HepG2 (cell line): ENCODE results near the gene POMT2. TPM values are rescaled to one million over a fixed set of nuclear protein-coding genes. Genes with fewer than 3 reads are reported as not detected.

ENCODE experiments used
- ATAC-seq: fragments of 200-7000 bp; cut with Tn5 transposase; 3 replicates; pipeline ENCODE4 v1.9.1; 2020; ENCODE audit warnings: mild to moderate bottlenecking, moderate library complexity
- BruUV-seq: library from RNA; stranded (reverse); fragments of 400-500 nt; replicated peaks from 2 replicates; lab custom pipeline; 2021; lab: Mats Ljungman, UMichigan
- CTCF ChIA-PET: fragments of 300-600 bp; formaldehyde crosslinking; extraction: SDS; loops from one replicate; lab custom pipeline; 2021; ENCODE audit warnings: low total read pairs, inconsistent platforms, low intra/inter-chr PET ratio; lab: Yijun Ruan, JAX
- POLR2A ChIA-PET: fragments of 350-600 bp; sonication (Branson Sonifier 250); formaldehyde crosslinking; loops from one replicate; lab custom pipeline; 2020; ENCODE audit warnings: antibody characterized with exemption, inconsistent platforms; lab: Yijun Ruan, JAX
- DNase-seq: peaks from one replicate; pipeline ENCODE4 v3.0.0-alpha.2; 2015; ENCODE audit warnings: low spot score
- FAIRE-seq: peaks from 3 replicates; lab custom pipeline; 2011; peaks lifted over from hg19 to GRCh38; lab: Jason Lieb, UNC
- H2AFZ ChIP-seq: one replicate; pipeline ENCODE4 v1.6.1; 2011; ENCODE audit warnings: low read length, inconsistent platforms
- H3K27ac ChIP-seq: fragments of 300-600 bp; 3 replicates; pipeline ENCODE4 v1.8.0; 2011; ENCODE audit warnings: mixed run types, mild to moderate bottlenecking, mixed read lengths, low read length, inconsistent platforms; ENCODE audit not compliant: insufficient read depth; ENCODE audit errors: extremely low read length
- H3K27me3 ChIP-seq, 2 experiments: fragments of 200-600 bp in 1 of 2; 2 replicates in 1 of 2; 3 replicates in 1 of 2; pipeline versions ENCODE4 v1.6.0 to v1.8.0; 2011; ENCODE audit warnings: low read length in 2 of 2, mild to moderate bottlenecking in 2 of 2, moderate library complexity in 2 of 2, inconsistent platforms in 1 of 2; ENCODE audit not compliant: insufficient read depth in 2 of 2, control insufficient read depth in 1 of 2
- H3K36me3 ChIP-seq, 2 experiments: fragments of 200-600 bp in 1 of 2; replicated peaks in 1 of 2; 2 replicates in 1 of 2; 3 replicates in 1 of 2; pipeline versions ENCODE4 v1.5.1 to v1.8.0; 2011; ENCODE audit warnings: low read length in 2 of 2, inconsistent platforms in 1 of 2; ENCODE audit not compliant: insufficient read depth in 2 of 2, control insufficient read depth in 1 of 2
- H3K4me1 ChIP-seq: 2 replicates; pipeline ENCODE4 v1.5.1; 2012; ENCODE audit warnings: low read length, inconsistent platforms; ENCODE audit not compliant: insufficient read depth
- H3K4me2 ChIP-seq: 2 replicates; pipeline ENCODE4 v1.6.0; 2011; ENCODE audit warnings: low read depth, low read length, inconsistent platforms
- H3K4me3 ChIP-seq, 3 experiments: fragments of 200-600 bp in 1 of 3; sonication (generic), shearing (Covaris generic) in 1 of 3; replicated peaks in 1 of 3; 2 replicates each; pipeline ENCODE4 v1.5.1; 2011 to 2016; ENCODE audit warnings: low read length in 3 of 3, inconsistent platforms in 2 of 3, low read depth in 2 of 3, mild to moderate bottlenecking in 2 of 3, control low read depth in 1 of 3, mixed read lengths in 1 of 3; ENCODE audit not compliant: insufficient read depth in 1 of 3
- H3K79me2 ChIP-seq: one replicate; pipeline ENCODE4 v1.6.1; 2011; ENCODE audit warnings: low read length, inconsistent platforms; ENCODE audit not compliant: insufficient read depth
- H3K9ac ChIP-seq: 2 replicates; pipeline ENCODE4 v1.6.0; 2011; ENCODE audit warnings: mild to moderate bottlenecking, low read depth, low read length, inconsistent platforms; ENCODE audit not compliant: insufficient read depth
- H3K9me3 ChIP-seq: 2 replicates; pipeline ENCODE4 v1.5.1; 2012; ENCODE audit warnings: mild to moderate bottlenecking, low read length
- H4K20me1 ChIP-seq: 2 replicates; pipeline ENCODE4 v1.6.0; 2011; ENCODE audit warnings: inconsistent platforms, mild to moderate bottlenecking, low read length, moderate library complexity; ENCODE audit not compliant: insufficient read depth
- ATF5 ChIP-seq: sonication (generic); formaldehyde crosslinking; IDR thresholded peaks from 2 replicates; pipeline ENCODE4 v1.4.0; 2020; ENCODE audit warnings: mild to moderate bottlenecking, low read depth, missing genetic modification reagents
- CSRNP2 ChIP-seq: sonication (generic); formaldehyde crosslinking; conservative IDR thresholded peaks from 2 replicates; pipeline ENCODE4 v1.8.0; 2022; ENCODE audit warnings: low read depth, missing genetic modification reagents
- EZH2 ChIP-seq: conservative IDR thresholded peaks from 2 replicates; pipeline ENCODE4 v1.6.1; 2012; ENCODE audit warnings: mild to moderate bottlenecking, low read depth, low read length, moderate library complexity
- LBX2 ChIP-seq: sonication (generic); formaldehyde crosslinking; IDR thresholded peaks from 2 replicates; pipeline ENCODE4 v1.5.0; 2020; ENCODE audit warnings: missing genetic modification reagents, mild to moderate bottlenecking, borderline replicate concordance
- MXD3 ChIP-seq: IDR thresholded peaks from 2 replicates; pipeline ENCODE4 v1.6.1; 2016; ENCODE audit warnings: mild to moderate bottlenecking, missing biosample characterization, missing genetic modification reagents
- SOX13 ChIP-seq, 3 experiments: fragments of 450-650 bp in 1 of 3; sonication (generic) in 1 of 3; formaldehyde crosslinking in 1 of 3; IDR thresholded peaks in 2 of 3; conservative IDR thresholded peaks in 1 of 3; 2 replicates each; pipeline versions ENCODE4 v1.5.0 to v1.6.1; 2016 to 2020; ENCODE audit warnings: antibody characterized with exemption in 1 of 3, mild to moderate bottlenecking in 1 of 3, missing compliant biosample characterization in 1 of 3, missing genetic modification reagents in 1 of 3, moderate library complexity in 1 of 3
- ZMYM2 ChIP-seq: sonication (generic); formaldehyde crosslinking; IDR thresholded peaks from 2 replicates; pipeline ENCODE4 v1.8.0; 2022; ENCODE audit warnings: mild to moderate bottlenecking, missing genetic modification reagents
- ZNF256 ChIP-seq: sonication (generic); formaldehyde crosslinking; conservative IDR thresholded peaks from 2 replicates; pipeline ENCODE4 v1.4.0; 2020; ENCODE audit warnings: missing genetic modification reagents
- ZNF530 ChIP-seq: sonication (generic); formaldehyde crosslinking; IDR thresholded peaks from 2 replicates; pipeline ENCODE4 v1.5.0; 2020; ENCODE audit warnings: low read depth, mild to moderate bottlenecking, missing genetic modification reagents
- ZNF749 ChIP-seq: sonication (generic); formaldehyde crosslinking; IDR thresholded peaks from 2 replicates; pipeline ENCODE4 v1.8.0; 2022; ENCODE audit warnings: mild to moderate bottlenecking, missing genetic modification reagents, moderate library complexity, borderline replicate concordance
- ZNF75D ChIP-seq: sonication (generic); formaldehyde crosslinking; IDR thresholded peaks from 2 replicates; pipeline ENCODE4 v1.8.1; 2023; ENCODE audit warnings: missing genetic modification reagents, mild to moderate bottlenecking, borderline replicate concordance
- WGBS: methylation state at CpG from one replicate; pipeline ENCODE4 v1.1.6; 2017; ENCODE audit warnings: low lambda C conversion rate; 5-methylcytosine and 5-hydroxymethylcytosine counted together
- in situ Hi-C: cut with HindIII; loops from 2 replicates; pipeline ENCODE4 v1.10.0; 2017; ENCODE audit warnings: low pct_unique_long_range_greater_than_20kb; ENCODE audit not compliant: extremely low pct_ligation_motif_present
- intact Hi-C: fragments of 100-400 bp; cut with micrococcal nuclease; formaldehyde crosslinking; loops from one replicate; pipeline ENCODE4 v1.10.0; 2022; ENCODE audit not compliant: unreplicated experiment
- polyA plus RNA-seq, 8 experiments: library from polyadenylated mRNA; depleted of rRNA in 3 of 8; stranded (reverse) in 7 of 8; unstranded in 1 of 8; fragments of >200 nt; fragmentation: Illumina TruSeq in 4 of 8; extraction: Trizol in 4 of 8; gene quantifications; 2 replicates each; pipeline versions ENCODE4 v1.2.1 to v1.2.3, GENCODE V29; 2011 to 2016; ENCODE audit warnings: low read depth in 4 of 8, missing spikeins in 1 of 8, mixed read lengths in 1 of 8; ENCODE audit not compliant: insufficient read depth in 1 of 8
- total RNA-seq, 5 experiments: library from RNA; depleted of rRNA; stranded (reverse); fragments of >200 nt; fragmentation: Illumina TruSeq; extraction: Trizol; gene quantifications; 2 replicates each; pipeline ENCODE4 v1.2.3, GENCODE V29; 2016; ENCODE audit warnings: low read depth in 1 of 5

POMT2 gene
- total and polyA plus RNA-seq, 2 of the 13 experiments (the other 11 are each of a cell fraction or from before 2014, with no cell fraction given) = 15.3 to 15.9 TPM

- WGBS = 98% methylated on average over 8 of the region's 8 CpGs
- no peaks in the 10 kb centered on the region for H3K79me2 ChIP-seq
- no peak overlapping the region for H3K27ac ChIP-seq
- no peak overlapping the region for H2AFZ ChIP-seq
- no peak for ATAC-seq
- H3K27me3 ChIP-seq = no peaks in the 10 kb centered on the region
- H3K9me3 ChIP-seq = no peaks in the 10 kb centered on the region
- BruUV-seq = no TSS peak
- H3K4me1 ChIP-seq = peaks cover under 1% of the 10 kb centered on the region; the same call in 1 of the 2 replicates
- CTCF ChIA-PET = no interaction called here
- TF ChIP-seq EZH2 (no peak), ZNF75D (no peak), SOX13 (IDR thresholded peaks at IDR 0.05) (no peak), SOX13 (CRISPR knock-in tag; conservative IDR thresholded peaks at IDR 0.05 in 1 of 2, IDR thresholded peaks at IDR 0.05 in 1 of 2) (no peak), LBX2 (CRISPR knock-in tag) (no peak), ZMYM2 (CRISPR knock-in tag) (no peak), MXD3 (CRISPR knock-in tag) (no peak), ZNF530 (CRISPR knock-in tag) (no peak), ATF5 (CRISPR knock-in tag) (no peak), ZNF749 (no peak), ZNF256 (CRISPR knock-in tag) (no peak), CSRNP2 (CRISPR knock-in tag) (no peak)
- no peak overlapping the region for H3K4me2 ChIP-seq
- no peak overlapping the region for H3K9ac ChIP-seq
- POLR2A ChIA-PET = no interaction called here
- no peak for DNase-seq
- in situ Hi-C loops (no loop called here), intact Hi-C loops (no loop called here)
- H4K20me1 ChIP-seq = no peaks in the 10 kb centered on the region
- FAIRE-seq = no peak
- no peak overlapping the region for H3K4me3 ChIP-seq
- H3K36me3 ChIP-seq = peaks cover 11 to 26% of the 10 kb centered on the region in 2 experiments
Measured at GRCh38 chr14:77296906-77297305, 23.8 kb downstream of the POMT2 start.
